Cardiac septum (tissue), 1 donor: ENCODE data around the gene TSPAN13. TPM values are rescaled to one million over a fixed set of nuclear protein-coding genes. Genes with fewer than 3 reads are reported as not detected.
"Not testable (repeated sequence)": the region's sequence is repeated elsewhere in the genome, so short reads cannot be mapped to it uniquely, and the experiment has no call there.

Experiments used
- DNase-seq: peaks from one replicate; pipeline ENCODE4 v3.0.0-alpha.2; 2020; ENCODE audit warnings: low spot score
- intact Hi-C: fragments of 100-400 bp; cut with DNase I; formaldehyde crosslinking; loops from one replicate; pipeline ENCODE4 v1.14.0; 2022
- total RNA-seq: library from RNA; stranded (reverse); fragmentation: NEBNext Ultra II Directional; extraction: Animal tissue kit (Norgen Biotek cat#: 25700); gene quantifications from one replicate; pipeline ENCODE4 v1.2.1, GENCODE V29; 2021
- donor health status: DM: no; HTN: no; CAD: no.

Gene TSPAN13
- total RNA-seq, 1 donor from 2014 or later, result 13.5 TPM

GRCh38 chr7:16739863-16740622 is 13.5 kb upstream of the TSPAN13 start:
- intact Hi-C loops, result no loop called here

DNA sequence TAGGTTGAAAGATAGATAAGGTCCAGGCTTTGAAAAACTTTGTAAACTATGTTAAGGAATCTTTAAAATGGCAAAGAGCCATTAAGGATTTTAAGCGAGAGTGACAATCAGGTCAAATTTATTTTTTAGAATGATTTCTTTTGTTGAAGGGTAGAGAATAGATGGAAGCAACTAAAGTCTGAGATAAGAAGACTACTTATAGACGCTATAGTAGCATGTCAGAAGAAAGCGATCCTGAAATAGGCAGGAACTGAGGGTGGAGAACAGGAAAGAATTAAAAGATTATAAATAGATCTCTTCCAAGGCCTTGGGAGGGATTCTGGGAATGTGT is 13.0 kb upstream of the TSPAN13 start:
- intact Hi-C loops, result no loop called here
- no peak for DNase-seq

More at GRCh38 chr7:16739863-16740622, 13.5 kb upstream of the TSPAN13 start:
- DNase-seq, result no peak

DNA sequence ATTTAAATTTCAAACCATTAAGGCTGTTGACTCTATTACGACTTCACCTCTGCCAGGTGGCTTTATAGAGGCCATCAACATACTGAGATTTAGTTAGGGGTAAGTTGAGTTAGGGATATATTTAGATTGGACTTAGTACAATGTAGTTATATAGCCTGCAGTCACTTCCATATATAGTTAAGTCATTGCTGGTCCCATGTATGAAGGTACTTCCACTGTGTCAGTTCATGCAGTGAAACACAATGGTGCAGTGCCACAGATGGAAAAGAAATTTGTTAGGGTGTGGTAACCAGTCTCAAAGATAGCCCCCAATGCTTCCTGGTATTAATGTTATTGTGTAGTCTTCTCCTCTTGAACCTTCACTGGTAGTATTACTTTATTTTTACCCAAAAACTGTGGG is 12.6 kb upstream of the TSPAN13 start:
- DNase-seq, result no peak
- intact Hi-C loops, result no loop called here

- DNase-seq, result no peak
- intact Hi-C loops, result no loop called here
Measured at GRCh38 chr7:16741676-16742075, 11.9 kb upstream of the TSPAN13 start.

DNA sequence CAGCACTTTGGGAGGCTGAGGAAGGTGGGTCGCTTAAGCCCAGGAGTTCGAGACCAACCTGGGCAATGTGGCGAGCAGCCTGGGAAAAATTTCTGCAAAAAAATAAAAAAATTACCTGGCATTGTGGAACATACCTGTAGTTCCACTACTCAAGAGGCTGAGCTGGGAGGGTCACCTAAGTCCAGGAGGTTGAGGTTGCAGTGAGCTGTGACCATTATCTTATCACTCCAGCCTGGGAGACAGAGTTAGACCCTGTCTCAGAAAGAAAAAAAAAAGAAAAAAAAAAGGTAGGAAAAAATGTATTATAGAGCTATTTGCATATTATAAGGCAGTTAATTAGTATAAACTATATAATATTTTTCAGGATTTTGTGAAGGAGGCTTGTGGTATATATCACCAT is 11.0 kb upstream of the TSPAN13 start:
- DNase-seq, result no peak
- intact Hi-C loops, result no loop called here

DNA sequence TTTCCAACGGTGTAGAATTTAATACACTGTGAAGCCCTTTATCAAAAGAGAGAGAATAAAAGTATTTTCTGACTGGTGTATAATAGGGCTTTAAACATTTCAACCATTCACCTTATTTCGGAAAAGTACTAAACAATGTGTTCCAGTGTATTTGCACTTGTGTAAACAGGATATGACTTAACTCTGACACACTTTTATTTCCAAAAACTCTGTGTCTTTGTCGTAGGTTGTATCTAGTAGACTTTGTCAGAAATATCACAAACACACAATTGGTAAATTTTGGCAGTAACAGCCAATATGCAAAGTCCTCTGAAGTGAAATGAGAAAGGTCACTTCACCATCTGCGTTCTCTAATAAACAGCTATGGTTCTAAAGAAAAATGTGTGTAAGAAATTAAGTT is 10.3 kb upstream of the TSPAN13 start:
- DNase-seq, result no peak
- intact Hi-C loops, result no loop called here

- DNase-seq, result no peak
- intact Hi-C loops, result no loop called here
Measured at GRCh38 chr7:16744518-16745250, 8.9 kb upstream of the TSPAN13 start.

DNA sequence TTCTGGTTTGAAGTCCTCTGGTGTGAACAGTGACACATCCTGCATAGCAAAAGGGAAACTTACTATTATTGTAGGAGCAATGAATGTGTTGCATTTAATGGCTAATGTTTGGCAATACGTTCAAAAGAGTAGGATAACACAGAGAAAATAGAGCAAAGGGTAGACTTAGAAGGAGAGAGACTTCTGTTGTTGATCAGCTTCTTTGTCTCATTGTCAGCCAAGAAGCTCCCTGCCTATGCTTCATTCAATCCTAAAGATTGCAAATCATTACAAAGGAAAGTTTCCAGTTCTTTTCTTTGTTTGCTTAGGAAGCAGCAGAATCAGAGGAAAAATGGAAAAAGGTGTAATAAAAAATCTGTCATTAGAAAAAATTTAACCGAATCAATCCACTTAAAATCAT is 7.9 kb upstream of the TSPAN13 start:
- DNase-seq, result no peak
- intact Hi-C loops, result no loop called here

GRCh38 chr7:16747102-16747501 is 6.5 kb upstream of the TSPAN13 start:
- DNase-seq, result no peak
- intact Hi-C loops, result no loop called here

DNA sequence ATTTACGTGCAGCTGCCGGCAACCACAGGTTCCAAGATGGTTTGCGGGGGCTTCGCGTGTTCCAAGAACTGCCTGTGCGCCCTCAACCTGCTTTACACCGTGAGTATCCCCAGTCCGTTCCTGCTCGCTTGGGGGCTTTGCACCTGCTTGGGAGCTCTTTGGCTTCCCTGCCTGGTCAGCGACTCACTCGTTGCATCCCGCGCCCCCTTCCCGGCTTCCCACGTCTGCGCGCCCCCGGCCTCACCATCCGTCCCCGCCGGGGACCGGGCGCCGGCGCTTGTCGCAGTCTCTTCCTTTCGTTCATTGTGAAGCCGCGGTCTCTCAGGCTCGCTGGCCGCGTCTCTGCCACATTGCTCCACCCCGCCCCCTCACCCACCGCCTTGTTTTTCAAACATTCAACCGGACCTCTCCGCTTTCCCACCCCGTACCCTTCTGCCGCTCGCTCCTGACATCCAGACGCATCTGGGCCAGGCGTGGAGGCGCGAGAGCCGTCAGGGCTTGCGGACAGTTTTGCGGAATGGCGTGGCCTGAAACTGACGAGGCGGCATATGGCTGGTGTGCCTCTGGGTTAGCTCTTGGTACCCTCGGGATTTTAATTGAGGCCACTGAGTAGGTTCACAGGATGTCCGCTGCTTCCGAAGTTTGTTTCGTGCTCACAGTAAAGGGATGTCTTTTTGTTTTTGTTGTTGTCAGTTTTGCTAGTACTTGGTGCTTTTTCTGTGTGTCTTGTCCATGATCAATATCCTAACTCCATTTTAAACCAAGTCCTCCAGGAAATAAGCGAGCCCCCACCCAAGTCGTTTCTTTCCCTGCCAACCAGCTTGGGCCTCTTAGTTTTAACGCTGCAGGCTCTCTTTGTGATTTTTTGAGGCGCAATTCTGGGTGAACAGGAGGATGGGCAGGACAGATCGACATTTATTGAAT is 639 bp downstream of the TSPAN13 start:
- intact Hi-C loops, result no loop called here
- DNase-seq, result no peak

- DNase-seq, result no peak
- intact Hi-C loops, result no loop called here
Measured at GRCh38 chr7:16754856-16755317, 1.3 kb downstream of the TSPAN13 start.

- DNase-seq, result no peak
- intact Hi-C loops, result no loop called here
Measured at GRCh38 chr7:16755397-16755796, 1.8 kb downstream of the TSPAN13 start.

DNA sequence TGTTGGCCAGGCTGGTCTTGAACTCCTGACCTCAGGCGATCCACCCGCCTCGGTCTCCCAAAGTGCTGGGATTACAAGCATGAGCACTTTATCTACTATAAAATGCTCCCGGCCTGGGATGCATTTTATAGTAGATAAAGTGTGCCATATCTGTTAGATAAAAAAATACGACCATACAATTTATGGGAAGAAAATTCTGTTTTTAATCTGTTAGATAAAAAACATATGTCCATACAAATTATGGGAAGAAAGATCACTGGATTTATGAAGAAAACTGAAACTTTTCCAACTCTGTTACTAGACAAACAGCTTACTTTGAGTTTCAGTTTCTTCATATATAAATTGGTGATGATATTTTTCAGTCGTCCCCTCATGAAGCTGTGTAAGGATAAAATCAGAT is 4.5 kb downstream of the TSPAN13 start:
- DNase-seq, result no peak

DNA sequence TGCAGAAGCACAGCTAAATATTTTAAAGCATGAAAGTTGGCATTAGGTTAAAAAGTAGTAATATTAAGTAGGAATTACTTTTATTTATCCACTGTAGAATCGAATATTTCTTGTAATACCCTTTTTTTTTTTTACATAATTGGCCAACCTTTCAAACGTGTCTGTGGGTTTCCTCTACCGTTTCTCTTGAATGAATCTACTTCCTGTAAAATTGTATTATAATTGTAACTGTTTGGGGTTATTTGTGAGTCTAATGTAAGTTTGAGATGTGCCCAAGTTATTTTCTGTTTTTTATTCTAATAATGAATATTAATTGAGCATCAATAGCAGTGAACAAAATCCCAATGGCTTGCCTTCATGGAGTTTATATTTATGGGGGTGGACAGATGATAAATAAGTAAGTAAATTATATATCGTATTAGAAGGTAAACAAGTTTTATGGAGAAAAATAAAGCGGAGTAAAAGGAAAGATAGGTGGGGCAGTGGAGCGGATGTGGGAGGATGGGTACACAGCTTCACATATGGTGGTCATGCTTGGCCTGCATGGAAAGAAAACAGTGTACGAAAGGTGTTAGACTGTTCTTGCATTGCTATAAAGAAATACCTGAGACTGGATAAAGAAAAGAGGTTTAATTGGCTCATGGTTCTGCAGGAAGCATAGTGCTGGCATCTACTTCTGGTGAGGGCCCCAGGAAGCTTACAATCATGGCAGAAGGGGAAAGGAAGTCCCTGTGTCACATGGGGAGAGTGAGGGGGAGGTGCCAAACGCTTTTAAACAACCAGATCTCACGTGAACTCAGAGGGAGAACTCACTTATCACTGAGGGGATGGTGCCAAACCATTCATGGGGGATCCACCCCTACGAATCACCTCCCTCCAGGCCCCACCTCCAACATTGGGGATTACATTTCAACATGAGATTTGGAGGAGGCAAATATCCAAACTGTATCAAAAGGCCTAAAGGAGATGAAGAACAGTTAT is 5.4 kb downstream of the TSPAN13 start:
- DNase-seq, result no peak
- intact Hi-C loops, result no loop called here

More for the DNA sequence above, 4.5 kb downstream of the TSPAN13 start:
- intact Hi-C loops, result no loop called here

- no peak for DNase-seq
- intact Hi-C loops, result no loop called here
Measured at GRCh38 chr7:16759840-16760239, 6.3 kb downstream of the TSPAN13 start.

DNA sequence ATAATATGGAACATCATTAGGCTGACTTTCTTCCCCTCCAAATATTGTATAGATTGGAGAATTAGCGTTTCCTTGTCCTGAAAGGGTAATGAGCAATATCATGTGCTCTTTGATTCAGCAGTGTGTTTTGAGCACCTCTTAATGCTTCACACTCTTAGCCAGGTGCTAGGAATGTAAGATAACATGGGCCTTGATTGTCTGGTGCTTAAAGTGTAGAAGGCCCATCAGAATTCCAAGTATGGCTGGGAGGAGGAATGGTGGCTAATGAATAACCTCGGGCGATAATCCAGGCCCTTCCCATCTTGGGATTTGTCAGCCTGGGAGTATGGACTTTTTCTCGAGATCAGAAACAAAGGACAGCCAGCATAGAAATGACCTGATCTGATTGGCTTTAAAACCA is 8.6 kb downstream of the TSPAN13 start:
- intact Hi-C loops, result no loop called here
- no peak for DNase-seq

DNA sequence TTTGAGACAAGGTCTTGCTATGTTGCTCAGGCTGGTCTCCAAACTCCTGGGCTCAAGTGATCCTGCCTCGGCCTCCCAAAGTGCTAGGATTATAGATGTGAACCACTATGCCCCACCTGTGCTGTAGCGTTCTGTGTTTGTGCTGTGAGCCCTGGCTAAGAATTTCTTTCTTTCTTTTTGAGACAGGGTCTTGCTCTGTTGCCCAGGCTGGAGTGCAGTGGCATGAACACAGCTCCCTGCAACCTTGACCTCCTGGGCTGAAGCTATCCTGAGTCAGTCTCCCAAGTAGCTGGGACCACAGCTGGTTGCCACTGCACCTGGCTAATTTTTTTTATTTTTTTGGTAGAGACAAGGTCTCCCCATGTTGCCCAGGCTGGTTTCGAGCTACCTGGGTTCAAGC is 11.4 kb downstream of the TSPAN13 start:
- DNase-seq, result no peak
- intact Hi-C loops, result no loop called here

DNA sequence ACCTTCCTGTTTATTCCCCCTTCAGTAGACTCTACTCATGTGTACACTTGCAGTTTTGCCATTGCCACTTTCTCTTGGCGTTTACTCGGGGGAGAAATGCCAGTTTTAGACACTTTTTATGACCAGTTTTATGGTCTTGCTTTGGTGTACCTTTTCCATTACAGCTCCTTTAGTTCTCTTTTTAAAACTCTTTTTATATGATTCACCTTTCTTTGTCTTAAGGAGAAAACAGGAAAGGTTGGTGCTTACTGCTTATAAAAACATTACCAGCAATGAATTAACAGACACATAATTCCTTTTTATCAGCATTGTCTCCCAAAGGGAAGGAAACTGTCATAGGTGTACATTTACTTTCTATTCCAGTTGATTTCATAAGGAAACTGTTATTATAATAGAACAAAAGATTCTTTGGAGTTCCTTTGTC is 11.9 kb downstream of the TSPAN13 start:
- intact Hi-C loops, result no loop called here
- no peak for DNase-seq

GRCh38 chr7:16769994-16770393 is 16.4 kb downstream of the TSPAN13 start:
- intact Hi-C loops, DNase-seq: not testable (repeated sequence)
